NCI-H187 (cell line): ENCODE measurements around the gene SCFD2.
"Not testable (repeated sequence)": the region's sequence is repeated elsewhere in the genome, so short reads cannot be mapped to it uniquely, and the experiment has no call there.

Source experiments
- DNase-seq, 2 experiments: peaks; one replicate each; lab custom pipeline; 2025; lab: John Stamatoyannopoulos, UW

SCFD2 gene

DNA sequence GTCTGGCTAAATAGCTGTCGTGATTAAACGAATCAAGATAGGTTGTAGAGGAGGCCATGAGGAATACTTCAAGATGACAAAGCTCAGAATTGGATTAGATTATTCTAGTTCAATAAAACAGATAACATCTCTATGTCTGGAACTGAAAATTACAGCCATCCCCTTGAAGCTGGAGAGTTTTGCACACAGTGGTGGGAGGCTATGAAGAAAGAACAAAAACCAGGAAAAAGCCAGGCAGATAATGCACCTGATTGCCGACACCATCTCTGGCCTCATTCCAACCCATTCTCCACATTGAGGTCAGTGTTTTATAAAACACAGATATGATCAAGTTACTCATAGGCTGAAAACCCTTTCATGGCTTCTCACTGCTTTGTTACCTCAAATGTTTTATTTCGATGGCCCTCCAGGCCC, 315.5 kb downstream of the SCFD2 start:
- DNase-seq: no peak

DNA sequence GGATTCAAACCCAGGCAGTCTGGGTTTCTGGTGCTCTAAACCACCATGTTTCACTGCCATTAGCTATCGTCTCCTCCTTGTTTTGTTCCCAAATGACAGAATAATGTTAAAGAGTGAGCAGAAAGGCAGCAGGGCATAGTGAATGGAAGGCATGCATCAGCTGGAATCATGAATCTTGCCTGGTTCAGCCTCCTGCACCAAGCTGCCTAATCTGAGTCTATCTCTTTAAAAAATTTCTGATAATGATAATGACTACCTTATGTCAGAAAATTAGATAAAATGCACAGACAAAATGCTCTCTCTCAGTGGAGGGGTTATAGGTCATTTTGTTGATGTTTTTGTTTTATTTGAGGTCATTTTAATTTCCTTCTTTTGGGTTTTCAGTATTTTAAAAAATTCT, 316.3 kb downstream of the SCFD2 start:
- no peak for DNase-seq

GRCh38 chr4:53044651-53044960, 321.3 kb downstream of the SCFD2 start:
- no peak for DNase-seq

DNA sequence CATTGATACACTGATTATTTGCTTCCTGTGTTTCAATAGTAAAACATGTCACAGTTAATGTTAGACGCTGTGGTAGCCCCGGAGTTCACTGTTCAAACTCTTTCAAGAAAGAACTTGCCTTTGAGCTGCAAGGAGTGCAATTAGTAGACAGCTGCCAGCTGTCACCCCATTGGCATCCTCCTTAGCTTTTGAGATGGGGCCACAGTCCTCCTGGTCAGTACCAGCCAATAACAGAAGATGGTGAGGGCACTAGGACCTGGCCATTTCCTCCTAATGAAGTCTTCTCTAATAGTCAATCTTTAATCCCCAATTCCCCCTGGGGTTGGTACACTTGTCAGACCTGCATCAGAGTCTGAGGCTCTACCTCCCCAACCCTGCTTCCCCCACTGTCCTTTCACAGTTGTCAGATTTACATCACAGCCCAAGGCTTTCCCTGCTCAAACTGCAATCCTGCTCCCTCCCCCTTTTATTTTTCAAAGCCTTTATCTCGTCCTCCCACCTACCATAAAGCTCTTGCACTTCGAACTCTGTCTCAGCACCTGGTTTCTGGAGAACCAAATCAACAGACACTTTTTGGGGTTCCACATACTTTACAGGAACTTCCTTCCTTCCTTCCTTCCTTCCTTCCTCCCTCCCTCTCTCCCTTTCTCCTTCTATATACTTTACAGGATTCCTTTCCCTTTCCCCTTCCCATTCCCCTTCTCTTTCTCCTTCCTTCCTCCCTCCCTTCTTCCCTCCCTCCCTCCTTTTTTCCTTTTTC, 321.8 kb downstream of the SCFD2 start:
- DNase-seq: no peak

GRCh38 chr4:53043055-53043454, 322.8 kb downstream of the SCFD2 start:
- DNase-seq: no peak

GRCh38 chr4:53040851-53041250, 325.0 kb downstream of the SCFD2 start:
- no peak for DNase-seq

DNA sequence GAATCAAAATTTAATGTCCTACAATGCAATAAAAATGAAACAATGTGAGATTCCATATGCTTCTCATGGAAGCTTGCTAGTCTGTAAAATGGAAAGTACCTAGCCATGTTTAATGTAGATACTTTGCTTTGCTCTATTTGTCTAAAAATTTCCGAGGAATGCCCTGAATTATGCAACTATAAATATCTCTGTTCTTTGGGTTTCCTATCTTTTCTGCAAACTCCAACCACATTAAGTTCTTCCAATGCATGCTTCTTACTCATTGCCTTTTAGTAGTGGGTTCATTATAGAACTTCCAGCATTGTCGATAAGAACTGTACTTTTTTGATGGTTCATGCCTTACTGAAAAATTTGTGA, 325.4 kb downstream of the SCFD2 start:
- DNase-seq: no peak

DNA sequence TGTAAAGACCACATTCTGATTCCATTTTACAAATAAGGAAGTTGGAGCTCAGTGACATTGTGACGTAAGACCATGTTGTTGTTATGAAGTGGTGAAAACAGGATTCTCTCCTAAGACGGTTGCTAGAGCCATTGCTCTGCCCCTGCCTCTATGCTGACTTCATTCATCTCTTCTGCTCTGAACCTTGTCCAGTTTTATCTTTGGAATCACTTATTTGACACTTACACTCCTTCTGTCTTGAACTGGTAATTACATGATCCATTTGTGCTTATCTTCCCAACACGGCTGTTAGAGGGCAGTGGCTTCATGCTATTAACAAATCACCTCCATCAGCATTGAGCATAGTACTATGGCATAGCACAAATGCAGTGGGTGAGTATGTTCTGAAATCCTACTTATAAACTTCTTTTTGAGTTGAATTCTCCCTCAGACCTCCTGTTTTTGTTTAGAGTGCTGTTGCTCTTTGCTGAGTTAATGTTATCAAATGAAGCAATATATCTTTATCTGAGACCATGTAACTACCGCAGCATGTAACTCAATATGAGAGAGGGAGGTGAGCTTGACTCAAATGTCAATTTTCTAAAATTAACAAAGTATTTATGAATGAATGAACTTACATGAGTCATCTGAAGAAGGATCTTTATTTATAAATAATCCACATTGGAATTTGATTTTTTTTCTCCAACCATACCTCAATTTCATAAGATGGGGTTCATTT, 326.0 kb downstream of the SCFD2 start:
- no peak for DNase-seq

- DNase-seq: no peak
These were observed 328.0 kb downstream of the SCFD2 start for GRCh38 chr4:53037892-53038291.

- DNase-seq: not testable (repeated sequence)
These were observed 333.0 kb downstream of the SCFD2 start for GRCh38 chr4:53032908-53033307.

DNA sequence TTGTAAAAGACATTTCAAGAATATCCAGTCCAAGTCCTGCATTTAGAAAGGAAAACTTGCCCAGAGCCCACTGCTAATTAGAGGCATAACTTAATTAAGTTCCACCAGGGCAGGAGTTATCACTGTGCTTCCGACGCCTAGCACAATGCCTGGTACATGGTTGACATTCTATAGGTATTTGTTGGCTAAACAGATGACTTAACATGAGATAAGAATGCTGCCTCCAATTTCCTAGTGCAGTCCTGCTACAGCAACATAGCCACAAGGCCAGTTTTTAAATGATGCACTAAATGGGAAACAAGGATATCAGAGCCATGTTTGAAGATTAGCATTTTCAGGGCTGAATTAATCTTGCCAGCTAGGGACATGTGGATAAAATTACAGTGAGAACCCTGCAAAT, 339.6 kb downstream of the SCFD2 start:
- no peak for DNase-seq

GRCh38 chr4:53023677-53024299, 342.1 kb downstream of the SCFD2 start:
- no peak for DNase-seq

DNA sequence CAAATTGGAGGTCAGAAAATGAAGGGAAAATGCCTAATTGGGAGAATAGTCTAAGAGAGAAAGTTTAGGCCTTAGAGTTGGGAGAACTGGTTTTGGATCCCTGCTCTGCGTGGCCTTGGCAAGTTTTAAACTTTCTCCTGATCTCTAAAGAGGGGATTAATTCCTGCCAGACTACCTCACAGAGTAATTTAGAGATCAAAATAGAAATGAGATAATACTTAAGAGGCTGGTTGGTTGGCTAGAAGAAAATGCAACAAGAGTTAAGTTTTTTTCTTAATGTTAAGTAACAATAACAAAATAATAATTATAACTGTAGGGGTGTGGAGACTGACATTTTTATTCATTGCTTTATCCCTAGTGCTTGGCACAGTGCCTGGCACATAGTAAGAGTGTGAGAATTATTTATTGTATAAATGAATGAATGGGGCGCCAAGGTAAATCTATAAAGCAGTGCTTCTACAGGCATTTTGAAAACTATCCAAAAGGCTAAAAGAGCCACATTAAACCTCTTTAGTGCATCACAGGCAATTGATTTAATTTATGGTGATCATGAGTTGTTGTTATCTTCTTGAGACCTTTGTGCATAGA, 343.3 kb downstream of the SCFD2 start:
- no peak for DNase-seq

GRCh38 chr4:53021754-53022512, 343.9 kb downstream of the SCFD2 start:
- DNase-seq: no peak

DNA sequence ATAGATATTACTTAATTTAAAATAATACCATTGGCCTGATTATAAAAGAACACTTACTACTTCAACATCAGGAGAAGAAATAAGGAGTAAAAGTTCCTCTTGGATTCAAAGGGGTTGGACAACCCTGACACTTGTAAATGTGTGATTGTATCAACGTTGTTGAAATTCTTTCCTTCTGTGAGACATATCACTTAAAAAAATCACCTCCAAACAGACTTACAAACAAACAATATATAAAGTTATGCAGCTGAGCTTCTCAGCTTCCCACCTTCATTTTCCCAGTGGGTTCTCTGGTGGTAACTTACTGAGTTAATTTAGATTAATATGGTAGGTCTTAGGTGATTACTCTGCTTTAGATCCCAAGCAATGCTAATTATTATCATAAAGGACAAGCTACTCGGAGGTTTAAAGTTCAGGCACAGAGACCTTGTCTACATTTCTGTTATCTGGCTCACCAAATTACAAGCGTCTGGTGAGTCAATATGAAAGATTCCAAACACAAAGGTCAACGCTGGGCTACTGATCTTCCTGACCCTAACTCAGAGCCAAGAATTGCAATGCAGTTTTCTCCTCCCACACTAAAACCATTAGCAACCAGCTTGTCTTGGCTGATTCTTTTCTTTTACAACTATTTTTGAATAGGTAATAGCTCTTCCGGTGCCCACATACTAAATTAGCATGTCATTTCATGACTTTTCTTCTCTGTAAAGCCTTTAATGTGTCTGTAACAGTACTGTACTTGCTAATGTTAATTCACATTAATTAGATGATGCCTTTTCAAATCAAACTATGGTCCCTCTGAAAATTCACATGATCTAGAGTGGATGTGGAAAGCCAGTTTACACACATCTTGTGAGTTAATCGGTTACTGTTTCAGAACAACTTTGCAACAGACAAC, 346.1 kb downstream of the SCFD2 start:
- no peak for DNase-seq

- no peak for DNase-seq
These were observed 347.4 kb downstream of the SCFD2 start for GRCh38 chr4:53018471-53018870.

GRCh38 chr4:53016099-53016820, 349.6 kb downstream of the SCFD2 start:
- no peak for DNase-seq

- no peak for DNase-seq
These were observed 350.2 kb downstream of the SCFD2 start for GRCh38 chr4:53015681-53016080.

DNA sequence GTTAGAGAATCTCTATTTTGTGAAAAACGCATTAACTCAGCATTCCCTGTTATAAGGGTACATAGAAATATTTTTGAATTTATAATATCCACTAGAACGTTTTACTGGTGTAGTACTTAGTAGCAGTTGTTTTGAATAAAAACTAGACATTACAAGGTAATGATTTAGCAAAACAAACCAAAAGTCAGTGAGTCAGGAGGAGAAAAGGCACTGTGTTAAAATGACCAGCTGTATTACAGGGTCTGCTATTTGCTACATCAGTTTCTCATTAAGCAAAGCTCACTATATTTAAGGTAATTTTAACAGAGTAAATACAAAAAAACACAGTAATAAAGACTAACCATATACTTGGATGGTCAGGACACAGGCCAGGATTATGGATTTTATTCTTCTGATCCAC, 351.0 kb downstream of the SCFD2 start:
- DNase-seq: no peak
